SHP77 (cell line): Measurements from ENCODE around the gene PPBP.

Experiments
- DNase-seq, 2 experiments: peaks; one replicate each; lab custom pipeline; 2025; lab: John Stamatoyannopoulos, UW

PPBP gene

DNA sequence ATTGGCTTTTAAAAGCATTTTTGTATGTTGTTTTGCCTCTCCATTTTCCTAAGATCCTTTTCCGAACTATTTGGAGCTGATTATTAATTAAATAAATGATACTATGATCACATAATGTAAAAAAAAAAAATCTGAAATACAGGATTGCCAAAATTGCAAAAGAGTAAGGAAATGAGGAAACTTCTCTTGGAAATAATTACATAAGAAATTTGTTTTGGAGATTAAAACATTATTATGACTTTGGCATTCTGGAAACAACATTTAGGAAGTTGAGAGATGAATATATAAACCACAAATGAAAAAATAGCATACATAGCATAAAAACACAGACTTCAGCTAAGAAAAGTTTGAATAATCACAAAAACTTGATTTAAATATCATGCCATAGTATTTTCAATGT, 39.7 kb downstream of the PPBP start:
- DNase-seq = no peak

DNA sequence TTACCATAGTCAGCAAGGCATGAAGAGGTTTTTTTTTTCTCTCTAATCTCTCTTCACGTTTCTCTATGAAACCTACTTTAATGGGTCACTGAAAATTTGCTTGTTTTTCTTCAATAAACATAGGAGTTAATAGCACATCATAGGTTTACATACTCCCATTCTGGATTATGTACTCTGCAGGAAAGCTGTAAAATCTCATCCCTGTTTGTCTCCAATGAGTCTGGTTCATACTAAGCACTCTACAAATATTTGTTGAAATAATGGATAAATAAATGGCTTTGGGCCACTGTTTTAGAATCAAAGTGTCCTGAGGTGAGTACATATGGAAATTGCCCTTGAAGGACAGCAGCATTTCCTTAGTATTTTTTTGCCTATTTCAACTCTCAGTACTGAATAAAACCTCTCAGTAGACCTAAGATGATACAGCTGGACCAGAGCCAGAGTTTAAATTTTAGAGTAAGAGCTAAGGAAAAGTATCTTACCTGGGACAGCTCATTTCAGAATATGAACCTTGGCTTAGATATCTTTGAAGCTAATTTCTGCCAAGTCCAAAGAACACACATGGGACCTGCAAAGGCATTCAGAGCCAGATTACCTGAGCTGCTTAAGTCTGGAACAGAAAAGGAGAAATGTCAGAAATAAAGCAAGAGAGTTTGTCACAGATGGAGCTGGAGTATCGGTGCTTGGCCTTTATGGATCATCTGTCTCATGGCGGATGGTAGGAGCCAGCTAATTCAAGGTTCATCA, 40.6 kb downstream of the PPBP start:
- no peak for DNase-seq

DNA sequence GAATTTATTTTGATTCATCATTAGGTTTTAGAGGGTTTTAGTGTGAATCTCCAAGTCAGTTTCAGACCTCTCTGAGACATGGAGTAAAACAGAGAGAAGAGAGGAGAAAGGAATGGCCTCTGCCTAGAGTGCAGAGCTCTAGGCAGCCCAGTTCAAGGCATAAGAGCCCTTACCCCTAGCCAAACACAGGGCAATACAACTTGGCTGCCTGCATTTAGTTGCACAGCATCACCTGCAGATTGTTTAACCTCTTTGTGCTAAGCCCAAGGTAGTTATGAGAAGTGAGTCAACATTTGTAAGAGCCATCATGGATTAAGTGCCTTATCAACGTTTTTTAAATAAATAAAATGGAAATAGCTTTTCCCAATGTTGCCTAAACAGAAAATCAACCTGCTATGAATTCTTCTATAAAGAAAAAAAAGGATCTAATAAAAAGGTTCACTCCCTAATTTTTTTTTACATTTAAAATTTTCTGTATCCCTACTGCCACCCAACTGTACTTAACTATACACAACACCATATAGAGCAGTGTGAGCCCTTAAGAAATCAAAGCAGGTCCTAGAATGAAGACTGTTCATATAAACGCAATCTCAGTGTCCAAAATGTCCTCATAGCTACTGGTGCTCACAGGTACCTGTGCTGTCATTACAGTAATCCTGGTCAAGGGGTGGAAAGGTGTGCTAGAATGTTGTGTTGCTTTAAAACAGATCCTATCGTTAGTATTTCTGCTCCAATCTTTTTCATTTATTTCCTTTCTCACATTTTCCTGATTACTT, 42.1 kb downstream of the PPBP start:
- no peak for DNase-seq

DNA sequence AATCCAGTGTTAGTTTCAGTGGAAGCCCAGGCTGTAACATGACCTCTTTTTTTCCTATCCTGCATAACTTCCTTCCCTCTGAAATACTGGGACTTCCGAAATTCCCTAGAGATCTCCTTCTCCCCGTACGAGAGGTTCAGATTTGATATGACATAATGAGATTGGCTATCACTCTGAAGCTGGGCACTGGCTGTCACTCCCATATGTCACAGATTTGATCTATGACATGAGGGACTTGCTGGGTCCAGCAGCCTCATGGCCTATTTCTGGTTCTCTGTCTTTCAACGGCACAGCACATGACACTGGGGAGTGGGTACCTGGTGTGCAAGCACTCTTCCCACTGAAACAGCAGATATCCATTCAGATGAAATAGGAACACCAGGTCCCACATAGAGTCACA, 42.9 kb downstream of the PPBP start:
- no peak for DNase-seq

DNA sequence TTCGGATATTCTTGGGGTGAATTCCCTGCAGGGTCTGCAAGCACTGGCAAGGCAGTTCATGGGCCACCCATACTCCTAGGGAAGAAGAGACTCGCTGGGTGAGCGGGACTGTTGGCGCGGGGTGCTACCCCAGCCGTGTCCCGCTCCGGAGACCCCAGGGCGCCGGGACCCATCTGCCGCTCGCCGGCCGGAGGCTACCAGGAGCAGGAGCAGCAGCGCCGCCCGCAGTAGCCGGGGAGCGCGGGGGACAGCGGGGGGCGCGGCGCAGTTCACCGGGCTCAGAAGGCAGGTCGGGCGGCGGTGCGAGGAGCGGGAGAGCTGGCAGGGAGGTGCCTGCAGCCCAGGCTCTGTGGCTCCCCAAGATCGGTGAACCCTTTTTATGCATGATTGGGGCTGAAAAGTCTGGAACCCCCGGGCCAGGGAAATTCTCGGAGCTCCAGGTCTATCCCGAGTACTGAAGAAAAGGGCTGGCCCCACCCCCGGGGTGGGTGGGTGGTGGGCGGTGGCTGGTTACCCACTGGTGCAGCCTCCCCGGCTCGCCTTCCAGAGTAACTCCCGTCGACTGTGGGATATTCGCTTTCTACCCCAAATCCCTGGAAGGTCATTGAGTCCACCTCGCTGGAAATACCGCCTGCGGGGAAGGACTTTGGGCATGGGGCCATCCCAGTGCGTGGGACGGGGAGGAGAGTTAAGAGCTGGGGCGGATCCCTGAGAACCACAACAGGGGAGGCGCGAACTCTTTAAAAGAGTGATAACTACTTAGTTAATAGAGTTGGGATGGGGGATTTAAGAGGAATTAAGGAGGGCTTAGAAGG, 43.7 kb downstream of the PPBP start:
- DNase-seq = no peak

DNA sequence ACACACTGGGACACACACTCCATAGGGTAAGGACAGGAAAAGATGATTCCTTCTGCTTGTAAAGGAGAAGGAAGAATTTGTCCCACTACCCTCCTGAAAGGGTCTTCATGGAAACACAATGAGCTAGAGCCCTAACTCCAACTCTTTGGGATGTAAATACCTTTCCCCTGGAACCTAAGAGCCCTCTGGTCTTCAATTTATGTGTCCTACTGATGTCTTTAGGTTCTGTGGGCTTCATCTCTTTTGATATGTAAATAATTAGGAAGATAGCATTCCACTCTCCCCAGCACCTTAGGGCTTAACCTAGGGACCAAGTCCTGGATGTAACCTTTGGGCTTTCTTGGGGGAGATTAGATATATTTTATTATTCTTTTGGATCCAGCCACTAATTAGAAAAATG, 44.4 kb downstream of the PPBP start:
- DNase-seq = no peak

DNA sequence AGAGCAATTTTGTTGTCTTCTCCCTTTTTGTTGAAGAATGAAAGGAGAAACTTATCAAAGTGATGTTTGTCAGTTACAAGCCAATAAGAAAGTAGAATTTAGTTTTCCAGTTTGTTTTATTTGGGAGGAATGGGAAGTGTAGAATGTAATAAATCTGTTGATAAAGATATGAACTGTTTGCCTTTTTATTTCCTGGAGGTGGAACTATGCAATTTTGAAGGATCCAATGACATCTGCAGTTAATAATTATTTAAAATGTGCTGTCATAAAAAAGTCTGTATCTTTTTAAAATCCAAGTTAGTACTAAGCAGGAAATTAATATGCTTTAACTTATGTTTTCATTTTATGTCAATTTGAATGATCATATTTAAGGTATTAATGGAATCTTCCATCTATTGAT, 51.0 kb downstream of the PPBP start:
- DNase-seq = no peak
